ENCODE data around the gene POLR2C. TPM values are rescaled to one million over a fixed set of nuclear protein-coding genes. Genes with fewer than 3 reads are reported as not detected.

Gene POLR2C
- total and polyA plus RNA-seq, 2 of the 13 experiments (the other 11 are each of a cell fraction or from before 2014, with no cell fraction given), result 104 to 216 TPM

- TF ChIP-seq PRDM4 (CRISPR knock-in tag; IDR thresholded peaks at IDR 0.05; ENCODE audit: borderline replicate concordance), result no peak
- peak; percentile 95 for TF ChIP-seq HNF1B (CRISPR knock-in tag; IDR thresholded peaks at IDR 0.05)
- TF ChIP-seq, protein P1, sequence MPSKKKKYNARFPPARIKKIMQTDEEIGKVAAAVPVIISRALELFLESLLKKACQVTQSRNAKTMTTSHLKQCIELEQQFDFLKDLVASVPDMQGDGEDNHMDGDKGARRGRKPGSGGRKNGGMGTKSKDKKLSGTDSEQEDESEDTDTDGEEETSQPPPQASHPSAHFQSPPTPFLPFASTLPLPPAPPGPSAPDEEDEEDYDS (CRISPR knock-in tag; IDR thresholded peaks at IDR 0.05), result peak; percentile 68; the same call in 1 of the 2 replicates
- peak; percentile 45; the same call in 1 of the 2 replicates for TF ChIP-seq ZNF614 (CRISPR knock-in tag; IDR thresholded peaks at IDR 0.05; ENCODE audit: borderline replicate concordance)
- TF ChIP-seq FOSL2 (CRISPR knock-in tag; IDR thresholded peaks at IDR 0.05), result peak; percentile 95
- peak; percentile 89 for TF ChIP-seq ZMYM2 (CRISPR knock-in tag; IDR thresholded peaks at IDR 0.05)
- TF ChIP-seq ZNF430 (CRISPR knock-in tag; IDR thresholded peaks at IDR 0.05), result peak; percentile 57
- 0 out of 4 replicates have a peak, but pooled peaks of 1 of the 2 experiments have one; percentile 46 for TF ChIP-seq ATF4 (CRISPR knock-in tag; IDR thresholded peaks at IDR 0.05)
- TF ChIP-seq HIC2 (CRISPR knock-in tag; IDR thresholded peaks at IDR 0.05; ENCODE audit: low read depth), result peak; percentile 85; the same call in 1 of the 2 replicates
- TF ChIP-seq CREM (IDR thresholded peaks at IDR 0.05), result peak; percentile 59; the same call in 1 of the 2 replicates
- no peak for TF ChIP-seq CREM (CRISPR knock-in tag; IDR thresholded peaks at IDR 0.05)
- no peak for TF ChIP-seq SOX13 (IDR thresholded peaks at IDR 0.05)
- TF ChIP-seq SOX13 (CRISPR knock-in tag; conservative IDR thresholded peaks at IDR 0.05 in 1 of 2, IDR thresholded peaks at IDR 0.05 in 1 of 2), result 0 out of 4 replicates have a peak, but pooled peaks of 1 of the 2 experiments have one; percentile 27
- peak; percentile 27; the same call in 1 of the 2 replicates for TF ChIP-seq TFDP2 (CRISPR knock-in tag; IDR thresholded peaks at IDR 0.05)
- TF ChIP-seq, protein P2, sequence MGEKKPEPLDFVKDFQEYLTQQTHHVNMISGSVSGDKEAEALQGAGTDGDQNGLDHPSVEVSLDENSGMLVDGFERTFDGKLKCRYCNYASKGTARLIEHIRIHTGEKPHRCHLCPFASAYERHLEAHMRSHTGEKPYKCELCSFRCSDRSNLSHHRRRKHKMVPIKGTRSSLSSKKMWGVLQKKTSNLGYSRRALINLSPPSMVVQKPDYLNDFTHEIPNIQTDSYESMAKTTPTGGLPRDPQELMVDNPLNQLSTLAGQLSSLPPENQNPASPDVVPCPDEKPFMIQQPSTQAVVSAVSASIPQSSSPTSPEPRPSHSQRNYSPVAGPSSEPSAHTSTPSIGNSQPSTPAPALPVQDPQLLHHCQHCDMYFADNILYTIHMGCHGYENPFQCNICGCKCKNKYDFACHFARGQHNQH (CRISPR knock-in tag; IDR thresholded peaks at IDR 0.05), result peak; percentile 35; the same call in 1 of the 2 replicates
- TF ChIP-seq, protein P3, sequence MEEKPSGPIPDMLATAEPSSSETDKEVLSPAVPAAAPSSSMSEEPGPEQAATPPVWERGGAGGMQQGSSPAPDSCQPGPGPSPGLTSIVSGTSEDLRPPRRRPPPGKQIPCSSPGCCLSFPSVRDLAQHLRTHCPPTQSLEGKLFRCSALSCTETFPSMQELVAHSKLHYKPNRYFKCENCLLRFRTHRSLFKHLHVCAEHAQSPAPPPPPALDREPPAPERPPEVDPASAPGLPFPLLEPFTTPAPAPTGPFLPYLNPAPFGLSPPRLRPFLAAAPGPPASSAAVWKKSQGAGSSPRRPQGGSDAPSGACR (CRISPR knock-in tag; IDR thresholded peaks at IDR 0.05), result peak; percentile 88; the same call in 1 of the 2 replicates
- TF ChIP-seq ATM (IDR thresholded peaks at IDR 0.05; ENCODE audit: borderline replicate concordance), result no peak
Measured at GRCh38 chr16:57482845-57483545, 20.5 kb downstream of the POLR2C start (continued).
